HEK293 (cell line): ENCODE results near the gene CD83.

Source experiments
- CTCF ChIA-PET: fragments of 350-600 bp; formaldehyde crosslinking; extraction: SDS; loops from one replicate; lab custom pipeline; 2021; ENCODE audit warnings: antibody characterized with exemption; lab: Yijun Ruan, JAX
- POLR2A ChIA-PET: fragments of 300-600 bp; formaldehyde crosslinking; extraction: SDS; loops from one replicate; lab custom pipeline; 2020; ENCODE audit warnings: antibody characterized with exemption, inconsistent platforms; lab: Yijun Ruan, JAX
- H3K27ac ChIP-seq: fragments of 200-500 bp; sonication (Bioruptor generic); 2 replicates; pipeline ENCODE4 v1.5.1; 2014; ENCODE audit warnings: low read depth, low read length, control low read depth, inconsistent platforms; ENCODE audit errors: extremely low read depth
- H3K36me3 ChIP-seq, 2 experiments: fragments of 200-500 bp in 1 of 2; sonication (Bioruptor generic) in 1 of 2; 1 replicate in 1 of 2; 2 replicates in 1 of 2; pipeline ENCODE4 v1.5.1; 2014 to 2017; ENCODE audit warnings: inconsistent platforms in 2 of 2, low read length in 2 of 2; ENCODE audit not compliant: control insufficient read depth in 2 of 2, insufficient read depth in 1 of 2
- H3K4me1 ChIP-seq: fragments of 200-500 bp; sonication (Bioruptor generic); 2 replicates; pipeline ENCODE4 v1.5.1; 2014; ENCODE audit warnings: mild to moderate bottlenecking, low read length, inconsistent platforms; ENCODE audit not compliant: control insufficient read depth, insufficient read depth
- H3K4me3 ChIP-seq: 2 replicates; pipeline ENCODE4 v1.5.1; 2011; ENCODE audit warnings: low read depth, mild to moderate bottlenecking, control low read depth, low read length, moderate library complexity
- H3K9me3 ChIP-seq: fragments of 200-500 bp; sonication (Bioruptor generic); 2 replicates; pipeline ENCODE4 v1.5.1; 2014; ENCODE audit warnings: low read depth, low read length, inconsistent platforms; ENCODE audit not compliant: control insufficient read depth, insufficient read depth
- BCL11A ChIP-seq: fragments of 450-650 bp; formaldehyde crosslinking; IDR thresholded peaks from 2 replicates; pipeline ENCODE4 v1.5.1; 2016; ENCODE audit warnings: low read depth, missing biosample characterization, missing genetic modification characterization
- OVOL3 ChIP-seq: fragments of 450-650 bp; formaldehyde crosslinking; IDR thresholded peaks from 2 replicates; pipeline ENCODE4 v1.5.1; 2016; ENCODE audit warnings: missing biosample characterization, missing genetic modification characterization
- ZBTB48 ChIP-seq: fragments of 450-650 bp; formaldehyde crosslinking; IDR thresholded peaks from 2 replicates; pipeline ENCODE4 v1.5.1; 2016; ENCODE audit warnings: missing biosample characterization, missing genetic modification characterization
- ZNF140 ChIP-seq: fragments of 450-650 bp; formaldehyde crosslinking; IDR thresholded peaks from 2 replicates; pipeline ENCODE4 v1.5.1; 2016; ENCODE audit warnings: missing biosample characterization, missing genetic modification characterization
- ZNF19 ChIP-seq: fragments of 450-650 bp; formaldehyde crosslinking; IDR thresholded peaks from 2 replicates; pipeline ENCODE4; 2016; ENCODE audit warnings: missing biosample characterization, missing genetic modification characterization, low read depth
- ZNF2 ChIP-seq: fragments of 450-650 bp; formaldehyde crosslinking; IDR thresholded peaks from 2 replicates; pipeline ENCODE4 v1.5.1; 2016; ENCODE audit warnings: missing biosample characterization, missing genetic modification characterization
- ZNF211 ChIP-seq: fragments of 450-650 bp; formaldehyde crosslinking; IDR thresholded peaks from 2 replicates; pipeline ENCODE4 v1.5.1; 2016; ENCODE audit warnings: low read depth, missing biosample characterization, missing genetic modification characterization
- ZNF354C ChIP-seq: fragments of 450-650 bp; formaldehyde crosslinking; IDR thresholded peaks from 2 replicates; pipeline ENCODE4 v1.5.1; 2016; ENCODE audit warnings: missing biosample characterization, missing genetic modification characterization, low read depth, borderline replicate concordance
- ZNF366 ChIP-seq: fragments of 450-650 bp; formaldehyde crosslinking; conservative IDR thresholded peaks from 2 replicates; pipeline ENCODE4 v1.5.1; 2016; ENCODE audit warnings: missing biosample characterization, missing genetic modification characterization
- ZNF404 ChIP-seq: fragments of 450-650 bp; formaldehyde crosslinking; IDR thresholded peaks from 2 replicates; pipeline ENCODE4 v1.5.1; 2017; ENCODE audit warnings: missing biosample characterization, missing genetic modification characterization
- ZNF416 ChIP-seq: fragments of 450-650 bp; formaldehyde crosslinking; IDR thresholded peaks from 2 replicates; pipeline ENCODE4 v1.5.1; 2016; ENCODE audit warnings: missing biosample characterization, missing genetic modification characterization
- ZNF529 ChIP-seq: fragments of 450-650 bp; formaldehyde crosslinking; IDR thresholded peaks from 2 replicates; pipeline ENCODE4 v1.5.1; 2017; ENCODE audit warnings: missing genetic modification characterization, missing biosample characterization; ENCODE audit not compliant: insufficient replicate concordance
- ZNF561 ChIP-seq: fragments of 450-650 bp; IDR thresholded peaks from 2 replicates; pipeline ENCODE4 v1.5.1; 2018; ENCODE audit warnings: missing biosample characterization, missing genetic modification characterization, borderline replicate concordance
- ZNF600 ChIP-seq: fragments of 450-650 bp; formaldehyde crosslinking; IDR thresholded peaks from 2 replicates; pipeline ENCODE4 v1.5.1; 2016; ENCODE audit warnings: missing biosample characterization, missing genetic modification characterization
- ZNF623 ChIP-seq: fragments of 450-650 bp; formaldehyde crosslinking; IDR thresholded peaks from 2 replicates; pipeline ENCODE4 v1.5.1; 2016; ENCODE audit warnings: missing biosample characterization, missing genetic modification characterization
- ZNF629 ChIP-seq: fragments of 450-650 bp; formaldehyde crosslinking; IDR thresholded peaks from 2 replicates; pipeline ENCODE4 v1.5.1; 2017; ENCODE audit warnings: missing biosample characterization, missing genetic modification characterization
- ZNF654 ChIP-seq: fragments of 450-650 bp; formaldehyde crosslinking; IDR thresholded peaks from 2 replicates; pipeline ENCODE4 v1.5.1; 2016; ENCODE audit warnings: low read depth, missing biosample characterization, missing genetic modification characterization
- ZNF660 ChIP-seq: fragments of 450-650 bp; IDR thresholded peaks from 2 replicates; pipeline ENCODE4 v1.5.1; 2018; ENCODE audit warnings: missing biosample characterization, mild to moderate bottlenecking, missing genetic modification characterization
- TF ChIP-seq, protein P1 (sequence below): fragments of 450-650 bp; formaldehyde crosslinking; IDR thresholded peaks from 2 replicates; pipeline ENCODE4 v1.5.1; 2017; ENCODE audit warnings: missing biosample characterization, missing genetic modification characterization
- TF ChIP-seq, protein P2 (sequence below): fragments of 450-650 bp; formaldehyde crosslinking; IDR thresholded peaks from 2 replicates; pipeline ENCODE4 v1.5.1; 2016; ENCODE audit warnings: missing biosample characterization, missing genetic modification characterization, borderline replicate concordance
- TF ChIP-seq, protein P3 (sequence below): fragments of 450-650 bp; formaldehyde crosslinking; IDR thresholded peaks from 2 replicates; pipeline ENCODE4 v1.5.1; 2017; ENCODE audit warnings: missing biosample characterization, missing genetic modification characterization
- TF ChIP-seq, protein P4 (sequence below): fragments of 450-650 bp; formaldehyde crosslinking; IDR thresholded peaks from 2 replicates; pipeline ENCODE4 v1.5.1; 2016; ENCODE audit warnings: missing biosample characterization, missing genetic modification characterization

The CD83 gene

DNA sequence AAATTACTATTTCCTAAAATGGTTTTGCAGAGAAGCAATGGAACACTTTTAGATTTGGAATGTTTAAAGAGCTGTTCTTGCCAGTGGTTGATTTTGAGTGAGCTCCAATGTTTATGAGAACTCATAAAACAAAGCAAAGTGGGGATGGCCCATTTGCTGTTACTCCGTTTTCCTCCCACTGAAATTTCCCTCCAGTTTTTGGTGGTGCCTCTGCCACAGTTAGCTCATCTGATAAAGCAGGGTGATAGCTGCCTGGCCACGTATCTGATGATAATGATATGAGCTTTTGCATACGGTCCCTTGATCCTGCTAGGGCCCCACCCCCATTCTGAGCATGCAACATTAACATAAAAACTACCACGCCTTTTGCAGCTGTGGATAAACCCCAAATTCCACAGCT is 10.4 kb downstream of the CD83 start (continued):
- TF ChIP-seq ZNF529 (tag by site-specific recombination), result no peak
- TF ChIP-seq, all 188 proteins: peak for 6

DNA sequence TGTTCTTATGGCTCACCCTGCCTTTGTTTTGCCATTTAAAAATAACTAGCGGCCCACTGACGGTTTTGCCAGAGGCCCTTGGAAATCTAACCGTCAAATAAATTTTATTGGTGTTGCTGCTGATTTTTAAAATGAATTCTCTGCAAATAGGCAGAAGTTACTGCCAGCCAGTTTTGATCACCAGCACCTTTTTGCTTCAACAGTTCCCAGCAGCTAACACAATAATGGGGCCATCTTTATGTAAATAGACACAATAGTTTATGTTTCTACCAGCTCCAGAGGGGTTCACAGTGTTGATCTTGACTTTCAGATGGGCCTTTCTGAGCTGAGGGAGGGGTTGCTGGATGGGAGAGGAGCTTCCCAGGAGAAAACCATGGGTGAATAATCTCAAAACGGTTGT is 11.2 kb downstream of the CD83 start:
- TF ChIP-seq ZNF354C (tag by site-specific recombination) (no peak), ZNF366 (no peak), OVOL3 (tag by site-specific recombination) (no peak), ZNF416 (tag by site-specific recombination) (no peak), ZNF629 (tag by site-specific recombination) (no peak), ZNF211 (tag by site-specific recombination) (no peak), ZNF404 (tag by site-specific recombination) (no peak), ZNF623 (tag by site-specific recombination) (no peak)
- TF ChIP-seq, protein P1, sequence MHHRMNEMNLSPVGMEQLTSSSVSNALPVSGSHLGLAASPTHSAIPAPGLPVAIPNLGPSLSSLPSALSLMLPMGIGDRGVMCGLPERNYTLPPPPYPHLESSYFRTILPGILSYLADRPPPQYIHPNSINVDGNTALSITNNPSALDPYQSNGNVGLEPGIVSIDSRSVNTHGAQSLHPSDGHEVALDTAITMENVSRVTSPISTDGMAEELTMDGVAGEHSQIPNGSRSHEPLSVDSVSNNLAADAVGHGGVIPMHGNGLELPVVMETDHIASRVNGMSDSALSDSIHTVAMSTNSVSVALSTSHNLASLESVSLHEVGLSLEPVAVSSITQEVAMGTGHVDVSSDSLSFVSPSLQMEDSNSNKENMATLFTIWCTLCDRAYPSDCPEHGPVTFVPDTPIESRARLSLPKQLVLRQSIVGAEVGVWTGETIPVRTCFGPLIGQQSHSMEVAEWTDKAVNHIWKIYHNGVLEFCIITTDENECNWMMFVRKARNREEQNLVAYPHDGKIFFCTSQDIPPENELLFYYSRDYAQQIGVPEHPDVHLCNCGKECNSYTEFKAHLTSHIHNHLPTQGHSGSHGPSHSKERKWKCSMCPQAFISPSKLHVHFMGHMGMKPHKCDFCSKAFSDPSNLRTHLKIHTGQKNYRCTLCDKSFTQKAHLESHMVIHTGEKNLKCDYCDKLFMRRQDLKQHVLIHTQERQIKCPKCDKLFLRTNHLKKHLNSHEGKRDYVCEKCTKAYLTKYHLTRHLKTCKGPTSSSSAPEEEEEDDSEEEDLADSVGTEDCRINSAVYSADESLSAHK (tag by site-specific recombination), result no peak
- TF ChIP-seq, protein P2, sequence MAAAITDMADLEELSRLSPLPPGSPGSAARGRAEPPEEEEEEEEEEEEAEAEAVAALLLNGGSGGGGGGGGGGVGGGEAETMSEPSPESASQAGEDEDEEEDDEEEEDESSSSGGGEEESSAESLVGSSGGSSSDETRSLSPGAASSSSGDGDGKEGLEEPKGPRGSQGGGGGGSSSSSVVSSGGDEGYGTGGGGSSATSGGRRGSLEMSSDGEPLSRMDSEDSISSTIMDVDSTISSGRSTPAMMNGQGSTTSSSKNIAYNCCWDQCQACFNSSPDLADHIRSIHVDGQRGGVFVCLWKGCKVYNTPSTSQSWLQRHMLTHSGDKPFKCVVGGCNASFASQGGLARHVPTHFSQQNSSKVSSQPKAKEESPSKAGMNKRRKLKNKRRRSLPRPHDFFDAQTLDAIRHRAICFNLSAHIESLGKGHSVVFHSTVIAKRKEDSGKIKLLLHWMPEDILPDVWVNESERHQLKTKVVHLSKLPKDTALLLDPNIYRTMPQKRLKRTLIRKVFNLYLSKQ (tag by site-specific recombination), result no peak
- TF ChIP-seq, all 188 proteins: peak for 0
- ChIA-PET CTCF (interaction anchor here (0.6 to 9.9 kb wide), 21 partner anchors 9 to 1495 kb away, joined by 3 to 85 read pairs (median 4); partner anchors contain the start of gene CD83), POLR2A (no interaction called here)
- no peak overlapping the region for H3K27ac ChIP-seq
- H3K4me1 ChIP-seq, result peaks cover 4% of the 10 kb centered on the region; the same call in 1 of the 2 replicates
- H3K4me3 ChIP-seq, result no peak overlapping the region
- no peaks in the 10 kb centered on the region for H3K36me3 ChIP-seq
- H3K9me3 ChIP-seq, result no peaks in the 10 kb centered on the region

DNA sequence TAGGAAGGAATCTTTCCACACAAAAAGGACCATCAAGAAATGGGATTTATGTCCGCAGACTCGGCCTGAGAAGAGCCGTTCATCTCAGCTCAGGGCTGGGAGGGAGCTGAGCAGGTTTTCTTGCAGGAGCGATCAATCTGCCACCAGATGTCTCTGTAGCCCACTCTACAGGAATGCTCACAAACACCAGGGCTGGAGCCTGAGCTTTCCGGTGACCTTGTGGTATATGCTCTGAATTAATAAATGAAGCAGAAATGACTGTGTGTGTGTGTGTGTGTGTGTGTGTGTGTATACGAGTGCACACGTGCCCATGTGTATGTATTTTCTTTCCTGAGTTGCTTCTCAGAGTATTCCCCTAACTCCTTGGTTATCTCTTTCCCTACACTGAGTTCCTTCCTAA is 12.0 kb downstream of the CD83 start:
- H3K27ac ChIP-seq, result no peak overlapping the region
- CTCF ChIA-PET, result interaction anchor here (0.6 to 9.9 kb wide), 32 partner anchors 8 to 1494 kb away, joined by 3 to 85 read pairs (median 4); partner anchors contain the start of gene CD83
- H3K4me1 ChIP-seq, result peaks cover 4% of the 10 kb centered on the region; the same call in 1 of the 2 replicates

More for the DNA sequence above, 12.0 kb downstream of the CD83 start:
- POLR2A ChIA-PET, result interaction anchor here (0.5 kb wide), 1 partner anchor 1043 kb away, joined by 3 read pairs; no protein-coding TSS in a partner anchor
- TF ChIP-seq ZNF660 (tag by site-specific recombination), result 0 out of 2 replicates have a peak, but pooled peaks have one; percentile 24
- TF ChIP-seq ZNF354C (tag by site-specific recombination), result no peak
- TF ChIP-seq, protein P3, sequence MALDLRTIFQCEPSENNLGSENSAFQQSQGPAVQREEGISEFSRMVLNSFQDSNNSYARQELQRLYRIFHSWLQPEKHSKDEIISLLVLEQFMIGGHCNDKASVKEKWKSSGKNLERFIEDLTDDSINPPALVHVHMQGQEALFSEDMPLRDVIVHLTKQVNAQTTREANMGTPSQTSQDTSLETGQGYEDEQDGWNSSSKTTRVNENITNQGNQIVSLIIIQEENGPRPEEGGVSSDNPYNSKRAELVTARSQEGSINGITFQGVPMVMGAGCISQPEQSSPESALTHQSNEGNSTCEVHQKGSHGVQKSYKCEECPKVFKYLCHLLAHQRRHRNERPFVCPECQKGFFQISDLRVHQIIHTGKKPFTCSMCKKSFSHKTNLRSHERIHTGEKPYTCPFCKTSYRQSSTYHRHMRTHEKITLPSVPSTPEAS (tag by site-specific recombination), result 0 out of 2 replicates have a peak, but pooled peaks have one; percentile 36
- TF ChIP-seq ZNF600, result peak; percentile 55
- TF ChIP-seq ZNF2, result peak; percentile 88
- TF ChIP-seq ZNF140 (tag by site-specific recombination), result no peak
- TF ChIP-seq, protein P4, sequence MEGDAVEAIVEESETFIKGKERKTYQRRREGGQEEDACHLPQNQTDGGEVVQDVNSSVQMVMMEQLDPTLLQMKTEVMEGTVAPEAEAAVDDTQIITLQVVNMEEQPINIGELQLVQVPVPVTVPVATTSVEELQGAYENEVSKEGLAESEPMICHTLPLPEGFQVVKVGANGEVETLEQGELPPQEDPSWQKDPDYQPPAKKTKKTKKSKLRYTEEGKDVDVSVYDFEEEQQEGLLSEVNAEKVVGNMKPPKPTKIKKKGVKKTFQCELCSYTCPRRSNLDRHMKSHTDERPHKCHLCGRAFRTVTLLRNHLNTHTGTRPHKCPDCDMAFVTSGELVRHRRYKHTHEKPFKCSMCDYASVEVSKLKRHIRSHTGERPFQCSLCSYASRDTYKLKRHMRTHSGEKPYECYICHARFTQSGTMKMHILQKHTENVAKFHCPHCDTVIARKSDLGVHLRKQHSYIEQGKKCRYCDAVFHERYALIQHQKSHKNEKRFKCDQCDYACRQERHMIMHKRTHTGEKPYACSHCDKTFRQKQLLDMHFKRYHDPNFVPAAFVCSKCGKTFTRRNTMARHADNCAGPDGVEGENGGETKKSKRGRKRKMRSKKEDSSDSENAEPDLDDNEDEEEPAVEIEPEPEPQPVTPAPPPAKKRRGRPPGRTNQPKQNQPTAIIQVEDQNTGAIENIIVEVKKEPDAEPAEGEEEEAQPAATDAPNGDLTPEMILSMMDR (tag by site-specific recombination), result peak; percentile 79; the same call in 1 of the 2 replicates
- TF ChIP-seq ZBTB48 (tag by site-specific recombination), result 0 out of 2 replicates have a peak, but pooled peaks have one; percentile 31
- no peak for TF ChIP-seq BCL11A (tag by site-specific recombination)
- no peak for TF ChIP-seq ZNF19 (tag by site-specific recombination)
- peak; percentile 78 for TF ChIP-seq ZNF654 (tag by site-specific recombination)
- TF ChIP-seq ZNF561, result 0 out of 2 replicates have a peak, but pooled peaks have one; percentile 34
- H3K9me3 ChIP-seq, result no peaks in the 10 kb centered on the region
- peaks cover 0 to 5% of the 10 kb centered on the region in 2 experiments; a peak in 1 of 3 replicates for H3K36me3 ChIP-seq
- no peak overlapping the region for H3K4me3 ChIP-seq
